ENCODE results near the gene MACROD2.

DNA sequence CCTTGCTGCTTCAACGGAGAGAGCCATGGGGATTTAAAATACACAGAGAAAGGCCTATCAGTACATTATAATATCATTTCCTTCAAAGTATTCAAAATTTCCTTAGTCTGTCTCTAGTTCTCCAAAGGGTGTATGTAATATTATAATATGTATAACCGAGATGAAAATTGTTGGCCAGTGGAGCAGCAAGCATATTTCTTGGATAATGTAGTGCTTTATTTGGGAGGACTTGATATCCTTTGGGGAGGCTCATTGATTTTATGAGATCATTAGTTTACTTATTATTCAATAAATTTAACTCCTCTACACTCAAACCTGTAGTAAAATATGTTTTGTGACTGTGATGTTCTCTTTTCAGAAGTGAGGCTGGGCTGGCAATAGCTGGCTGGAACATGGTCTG, 1145.0 kb downstream of the MACROD2 start:
- no peak for TF ChIP-seq EZH2 (IDR thresholded peaks at IDR 0.05; ENCODE audit: low read length)
- TF ChIP-seq, protein P1, sequence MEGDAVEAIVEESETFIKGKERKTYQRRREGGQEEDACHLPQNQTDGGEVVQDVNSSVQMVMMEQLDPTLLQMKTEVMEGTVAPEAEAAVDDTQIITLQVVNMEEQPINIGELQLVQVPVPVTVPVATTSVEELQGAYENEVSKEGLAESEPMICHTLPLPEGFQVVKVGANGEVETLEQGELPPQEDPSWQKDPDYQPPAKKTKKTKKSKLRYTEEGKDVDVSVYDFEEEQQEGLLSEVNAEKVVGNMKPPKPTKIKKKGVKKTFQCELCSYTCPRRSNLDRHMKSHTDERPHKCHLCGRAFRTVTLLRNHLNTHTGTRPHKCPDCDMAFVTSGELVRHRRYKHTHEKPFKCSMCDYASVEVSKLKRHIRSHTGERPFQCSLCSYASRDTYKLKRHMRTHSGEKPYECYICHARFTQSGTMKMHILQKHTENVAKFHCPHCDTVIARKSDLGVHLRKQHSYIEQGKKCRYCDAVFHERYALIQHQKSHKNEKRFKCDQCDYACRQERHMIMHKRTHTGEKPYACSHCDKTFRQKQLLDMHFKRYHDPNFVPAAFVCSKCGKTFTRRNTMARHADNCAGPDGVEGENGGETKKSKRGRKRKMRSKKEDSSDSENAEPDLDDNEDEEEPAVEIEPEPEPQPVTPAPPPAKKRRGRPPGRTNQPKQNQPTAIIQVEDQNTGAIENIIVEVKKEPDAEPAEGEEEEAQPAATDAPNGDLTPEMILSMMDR (optimal IDR thresholded peaks at IDR 0.05 in 1 of 3, IDR thresholded peaks at IDR 0.05 in 1 of 3, conservative IDR thresholded peaks at IDR 0.05 in 1 of 3; ENCODE audit: extremely low read depth in 1 of 3, insufficient read depth in 2 of 3, low read length in 3 of 3), result no peak
